ENCODE results near the gene DNAH5. TPM values are rescaled to one million over a fixed set of nuclear protein-coding genes. Genes with fewer than 3 reads are reported as not detected.

Gene DNAH5
- polyA plus RNA-seq, 3 donors: not detected

DNA sequence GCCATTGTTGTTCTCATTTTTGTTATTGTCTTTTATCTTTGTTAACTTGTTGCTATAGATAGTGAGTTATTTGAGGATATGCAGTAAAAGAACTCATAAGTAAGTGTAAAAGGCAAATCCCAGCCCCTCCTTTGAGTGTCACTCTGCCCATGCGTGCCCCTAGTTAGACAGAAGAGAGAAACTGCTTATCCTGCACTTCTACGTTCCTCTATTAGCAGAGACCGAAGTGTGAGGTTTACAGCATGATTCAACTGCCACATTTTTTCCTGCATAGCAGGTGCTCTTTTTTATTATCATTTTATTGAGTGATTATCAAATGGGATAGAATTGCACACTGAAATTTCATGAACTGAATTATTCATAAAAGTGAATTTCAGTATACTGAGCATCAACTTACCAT lies 12.0 kb upstream of the DNAH5 start:
- Mint-ChIP-seq H3K27me3 (ENCODE audit: low read depth in 3 of 3) (peaks cover 1 to 3% (median 3%) of the 10 kb centered on the region in 3 donors), H3K36me3 (no peaks in the 10 kb centered on the region), H3K27ac (no peak overlapping the region), H3K9me3 (peaks cover 0 to 8% (median 0%) of the 10 kb centered on the region in 7 donors), H3K4me3 (no peak overlapping the region), H3K4me1 (no peaks in the 10 kb centered on the region)
- Histone ChIP-seq H3K79me2 (ENCODE audit: insufficient read depth, low read length) (no peaks in the 10 kb centered on the region), H3K4me2 (replicated peaks; ENCODE audit: extremely low read depth, low read length, poor library complexity, severe bottlenecking) (no peak overlapping the region), H3K9me3 (replicated peaks in 1 of 2; ENCODE audit: control insufficient read depth in 1 of 2, insufficient read depth in 1 of 2, low read length in 2 of 2) (peaks cover 0 to 4% of the 10 kb centered on the region in 2 donors), H3K9ac (ENCODE audit: insufficient read depth, low read length, poor library complexity, severe bottlenecking) (no peak overlapping the region), H3K4me1 (ENCODE audit: control insufficient read depth in 1 of 2, insufficient read depth in 2 of 2, low read length in 2 of 2) (no peaks in the 10 kb centered on the region), H2AFZ (ENCODE audit: insufficient read depth, low read depth, low read length, poor library complexity, severe bottlenecking) (no peak overlapping the region), H3K36me3 (replicated peaks in 1 of 2; ENCODE audit: control insufficient read depth in 1 of 2, insufficient read depth in 2 of 2, low read length in 2 of 2) (no peaks in the 10 kb centered on the region), H3K27me3 (ENCODE audit: control insufficient read depth in 2 of 2, insufficient read depth in 2 of 2, low read length in 2 of 2) (no peaks in the 10 kb centered on the region), H3K4me3 (replicated peaks in 1 of 3; ENCODE audit: low read depth in 2 of 3, low read length in 3 of 3) (no peak overlapping the region), H4K20me1 (ENCODE audit: insufficient read depth, low read length) (no peaks in the 10 kb centered on the region), H3K27ac (ENCODE audit: low read depth in 1 of 2, low read length in 2 of 2) (no peak overlapping the region)
- TF ChIP-seq CTCF (IDR thresholded peaks at IDR 0.05): no peak
- DNase-seq: no peak
- 88% methylated on average over 1 of the region's 3 CpGs for WGBS (ENCODE audit: insufficient coverage)
- intact Hi-C loops (cut with micrococcal nuclease): no loop called here

- no peaks in the 10 kb centered on the region for H3K4me1 Mint-ChIP-seq
- no peaks in the 10 kb centered on the region for H3K36me3 Mint-ChIP-seq
- intact Hi-C loops (cut with micrococcal nuclease): no loop called here
- no peak overlapping the region for H3K27ac Mint-ChIP-seq
- WGBS (ENCODE audit: insufficient coverage): 96% methylated on average over 3 of the region's 5 CpGs
- no peaks in the 10 kb centered on the region for H4K20me1 ChIP-seq (ENCODE audit: insufficient read depth, low read length)
- peaks cover 0 to 4% of the 10 kb centered on the region in 2 donors for H3K9me3 ChIP-seq (replicated peaks in 1 of 2; ENCODE audit: control insufficient read depth in 1 of 2, insufficient read depth in 1 of 2, low read length in 2 of 2)
- DNase-seq: no peak
- H3K27ac ChIP-seq (ENCODE audit: low read depth in 1 of 2, low read length in 2 of 2): no peak overlapping the region
- H2AFZ ChIP-seq (ENCODE audit: insufficient read depth, low read depth, low read length, poor library complexity, severe bottlenecking): no peak overlapping the region
- no peak overlapping the region for H3K4me3 ChIP-seq (replicated peaks in 1 of 3; ENCODE audit: low read depth in 2 of 3, low read length in 3 of 3)
- peaks cover 0 to 8% (median 0%) of the 10 kb centered on the region in 7 donors for H3K9me3 Mint-ChIP-seq
- peaks cover 3% of the 10 kb centered on the region in 3 donors for H3K27me3 Mint-ChIP-seq (ENCODE audit: low read depth in 3 of 3)
- no peaks in the 10 kb centered on the region for H3K4me1 ChIP-seq (ENCODE audit: control insufficient read depth in 1 of 2, insufficient read depth in 2 of 2, low read length in 2 of 2)
- H3K4me3 Mint-ChIP-seq: no peak overlapping the region
- no peak overlapping the region for H3K4me2 ChIP-seq (replicated peaks; ENCODE audit: extremely low read depth, low read length, poor library complexity, severe bottlenecking)
- no peaks in the 10 kb centered on the region for H3K79me2 ChIP-seq (ENCODE audit: insufficient read depth, low read length)
- no peak overlapping the region for H3K9ac ChIP-seq (ENCODE audit: insufficient read depth, low read length, poor library complexity, severe bottlenecking)
- H3K36me3 ChIP-seq (replicated peaks in 1 of 2; ENCODE audit: control insufficient read depth in 1 of 2, insufficient read depth in 2 of 2, low read length in 2 of 2): no peaks in the 10 kb centered on the region
- no peak for TF ChIP-seq CTCF (IDR thresholded peaks at IDR 0.05)
- H3K27me3 ChIP-seq (ENCODE audit: control insufficient read depth in 2 of 2, insufficient read depth in 2 of 2, low read length in 2 of 2): no peaks in the 10 kb centered on the region
Observed at GRCh38 chr5:13955896-13956295, 11.4 kb upstream of the DNAH5 start.
